HL-60 (cell line): ENCODE data around the gene HLX.
A peak's percentile ranks its signal among the peaks of the same experiment; 100 is the strongest.

ENCODE experiments used
- DNase-seq, 2 experiments: peaks; one replicate each; pipeline ENCODE4 v3.0.0-alpha.2; 2010 to 2020; ENCODE audit warnings: low read depth in 1 of 2, low spot score in 1 of 2
- H3K27ac ChIP-seq: fragments of 250-450 bp; sonication (Bioruptor Pico); replicated peaks from 2 replicates; pipeline ENCODE4 v1.5.1; 2020; ENCODE audit warnings: mild to moderate bottlenecking, moderate library complexity
- H3K27me3 ChIP-seq: fragments of 250-450 bp; sonication (Bioruptor Pico); 2 replicates; pipeline ENCODE4 v1.5.1; 2021; ENCODE audit warnings: mild to moderate bottlenecking, moderate library complexity; ENCODE audit not compliant: insufficient read depth, poor library complexity, severe bottlenecking
- H3K4me3 ChIP-seq: replicated peaks from 2 replicates; pipeline ENCODE4 v1.5.1; 2011; ENCODE audit warnings: mild to moderate bottlenecking, control low read depth, low read length; ENCODE audit not compliant: insufficient read depth
- GABPA ChIP-seq: IDR thresholded peaks from 2 replicates; pipeline ENCODE4 v1.6.1; 2012; ENCODE audit warnings: low read depth
- POLR2AphosphoS5 ChIP-seq: IDR thresholded peaks from 2 replicates; pipeline ENCODE4 v1.6.1; 2012; ENCODE audit warnings: low read depth
- SPI1 ChIP-seq: IDR thresholded peaks from 2 replicates; pipeline ENCODE4 v1.6.1; 2012; ENCODE audit warnings: low read depth, mild to moderate bottlenecking, borderline replicate concordance
- TF ChIP-seq, protein P1 (sequence below): IDR thresholded peaks from one replicate; pipeline ENCODE4 v1.5.1; 2011; ENCODE audit warnings: low read length, control low read depth, inconsistent platforms; ENCODE audit not compliant: insufficient read depth
- TF ChIP-seq, protein P2 (sequence below): IDR thresholded peaks from 2 replicates; pipeline ENCODE4 v1.6.1; 2012; ENCODE audit warnings: low read depth; ENCODE audit not compliant: insufficient replicate concordance

HLX gene

DNA sequence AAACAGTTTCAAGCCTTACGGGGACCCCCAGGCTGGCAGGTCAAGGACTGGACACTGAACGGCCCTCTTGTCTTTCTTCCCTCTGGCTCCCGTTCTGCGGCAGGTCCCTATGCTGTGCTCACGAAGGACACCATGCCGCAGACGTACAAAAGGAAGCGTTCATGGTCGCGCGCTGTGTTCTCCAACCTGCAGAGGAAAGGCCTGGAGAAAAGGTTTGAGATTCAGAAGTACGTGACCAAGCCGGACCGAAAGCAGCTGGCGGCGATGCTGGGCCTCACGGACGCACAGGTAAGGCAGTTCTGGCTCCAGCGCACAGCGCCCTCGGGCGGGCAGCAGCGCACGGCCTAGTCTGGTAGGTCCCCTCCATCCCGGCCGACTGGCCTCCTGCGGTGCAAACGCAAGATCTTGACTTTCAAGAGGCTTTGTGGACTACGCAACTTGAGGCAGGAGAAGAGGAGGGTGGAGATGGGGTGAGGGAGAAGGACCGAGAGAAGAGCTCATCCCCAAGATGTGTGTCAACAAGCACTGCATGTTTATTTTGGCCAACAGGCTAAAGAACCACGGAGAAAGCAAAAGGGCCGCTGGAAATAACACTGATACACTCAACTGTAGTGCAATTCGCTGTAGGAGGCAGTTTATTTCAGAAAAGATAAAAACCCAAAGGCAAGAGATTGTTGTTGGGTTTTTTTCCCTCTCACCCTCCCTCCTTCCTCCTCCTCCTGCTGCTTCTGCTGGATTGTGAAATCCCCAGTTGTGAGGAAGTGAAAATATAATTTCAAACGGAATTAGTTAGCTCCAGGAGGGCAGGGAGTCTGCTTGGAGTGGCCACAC, 3.0 kb downstream of the HLX start:
- TF ChIP-seq, protein P1, sequence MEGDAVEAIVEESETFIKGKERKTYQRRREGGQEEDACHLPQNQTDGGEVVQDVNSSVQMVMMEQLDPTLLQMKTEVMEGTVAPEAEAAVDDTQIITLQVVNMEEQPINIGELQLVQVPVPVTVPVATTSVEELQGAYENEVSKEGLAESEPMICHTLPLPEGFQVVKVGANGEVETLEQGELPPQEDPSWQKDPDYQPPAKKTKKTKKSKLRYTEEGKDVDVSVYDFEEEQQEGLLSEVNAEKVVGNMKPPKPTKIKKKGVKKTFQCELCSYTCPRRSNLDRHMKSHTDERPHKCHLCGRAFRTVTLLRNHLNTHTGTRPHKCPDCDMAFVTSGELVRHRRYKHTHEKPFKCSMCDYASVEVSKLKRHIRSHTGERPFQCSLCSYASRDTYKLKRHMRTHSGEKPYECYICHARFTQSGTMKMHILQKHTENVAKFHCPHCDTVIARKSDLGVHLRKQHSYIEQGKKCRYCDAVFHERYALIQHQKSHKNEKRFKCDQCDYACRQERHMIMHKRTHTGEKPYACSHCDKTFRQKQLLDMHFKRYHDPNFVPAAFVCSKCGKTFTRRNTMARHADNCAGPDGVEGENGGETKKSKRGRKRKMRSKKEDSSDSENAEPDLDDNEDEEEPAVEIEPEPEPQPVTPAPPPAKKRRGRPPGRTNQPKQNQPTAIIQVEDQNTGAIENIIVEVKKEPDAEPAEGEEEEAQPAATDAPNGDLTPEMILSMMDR = peak; percentile 26
- TF ChIP-seq SPI1 (peak; percentile 98), POLR2AphosphoS5 (no peak), GABPA (0 out of 2 replicates have a peak, but pooled peaks have one; percentile 17)
- TF ChIP-seq, protein P2, sequence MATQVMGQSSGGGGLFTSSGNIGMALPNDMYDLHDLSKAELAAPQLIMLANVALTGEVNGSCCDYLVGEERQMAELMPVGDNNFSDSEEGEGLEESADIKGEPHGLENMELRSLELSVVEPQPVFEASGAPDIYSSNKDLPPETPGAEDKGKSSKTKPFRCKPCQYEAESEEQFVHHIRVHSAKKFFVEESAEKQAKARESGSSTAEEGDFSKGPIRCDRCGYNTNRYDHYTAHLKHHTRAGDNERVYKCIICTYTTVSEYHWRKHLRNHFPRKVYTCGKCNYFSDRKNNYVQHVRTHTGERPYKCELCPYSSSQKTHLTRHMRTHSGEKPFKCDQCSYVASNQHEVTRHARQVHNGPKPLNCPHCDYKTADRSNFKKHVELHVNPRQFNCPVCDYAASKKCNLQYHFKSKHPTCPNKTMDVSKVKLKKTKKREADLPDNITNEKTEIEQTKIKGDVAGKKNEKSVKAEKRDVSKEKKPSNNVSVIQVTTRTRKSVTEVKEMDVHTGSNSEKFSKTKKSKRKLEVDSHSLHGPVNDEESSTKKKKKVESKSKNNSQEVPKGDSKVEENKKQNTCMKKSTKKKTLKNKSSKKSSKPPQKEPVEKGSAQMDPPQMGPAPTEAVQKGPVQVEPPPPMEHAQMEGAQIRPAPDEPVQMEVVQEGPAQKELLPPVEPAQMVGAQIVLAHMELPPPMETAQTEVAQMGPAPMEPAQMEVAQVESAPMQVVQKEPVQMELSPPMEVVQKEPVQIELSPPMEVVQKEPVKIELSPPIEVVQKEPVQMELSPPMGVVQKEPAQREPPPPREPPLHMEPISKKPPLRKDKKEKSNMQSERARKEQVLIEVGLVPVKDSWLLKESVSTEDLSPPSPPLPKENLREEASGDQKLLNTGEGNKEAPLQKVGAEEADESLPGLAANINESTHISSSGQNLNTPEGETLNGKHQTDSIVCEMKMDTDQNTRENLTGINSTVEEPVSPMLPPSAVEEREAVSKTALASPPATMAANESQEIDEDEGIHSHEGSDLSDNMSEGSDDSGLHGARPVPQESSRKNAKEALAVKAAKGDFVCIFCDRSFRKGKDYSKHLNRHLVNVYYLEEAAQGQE = peak; percentile 11
- Histone ChIP-seq H3K27me3 (no peaks in the 10 kb centered on the region), H3K4me3 (peak overlapping the region; percentile 72), H3K27ac (peak overlapping the region; percentile 97)
- peak; percentile 80 to 83 for DNase-seq

DNA sequence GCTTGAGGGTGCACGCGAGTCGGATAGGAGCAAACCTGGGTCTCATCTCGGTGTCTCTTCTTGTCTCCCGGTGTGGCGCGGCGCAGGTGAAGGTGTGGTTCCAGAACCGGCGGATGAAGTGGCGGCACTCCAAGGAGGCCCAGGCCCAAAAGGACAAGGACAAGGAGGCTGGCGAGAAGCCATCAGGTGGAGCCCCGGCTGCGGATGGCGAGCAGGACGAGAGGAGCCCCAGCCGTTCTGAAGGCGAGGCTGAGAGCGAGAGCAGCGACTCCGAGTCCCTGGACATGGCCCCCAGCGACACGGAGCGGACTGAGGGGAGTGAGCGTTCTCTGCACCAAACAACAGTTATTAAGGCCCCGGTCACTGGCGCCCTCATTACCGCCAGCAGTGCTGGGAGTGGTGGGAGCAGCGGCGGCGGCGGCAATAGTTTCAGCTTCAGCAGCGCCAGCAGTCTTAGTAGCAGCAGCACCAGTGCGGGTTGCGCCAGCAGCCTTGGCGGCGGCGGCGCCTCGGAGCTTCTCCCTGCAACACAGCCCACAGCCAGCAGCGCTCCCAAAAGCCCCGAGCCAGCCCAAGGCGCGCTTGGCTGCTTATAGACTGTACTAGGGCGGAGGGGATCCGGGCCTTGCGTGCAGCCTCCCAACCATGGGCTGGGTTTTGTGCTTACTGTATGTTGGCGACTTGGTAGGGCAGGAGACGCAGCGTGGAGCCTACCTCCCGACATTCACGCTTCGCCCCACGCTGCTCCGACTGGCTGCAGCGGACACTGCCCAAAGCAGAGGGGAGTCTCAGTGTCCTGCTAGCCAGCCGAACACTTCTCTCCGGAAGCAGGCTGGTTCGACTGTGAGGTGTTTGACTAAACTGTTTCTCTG, 5.1 kb downstream of the HLX start:
- DNase-seq = no peak
- peaks cover 2% of the 10 kb centered on the region for H3K27me3 ChIP-seq
- H3K4me3 ChIP-seq = no peak overlapping the region
- H3K27ac ChIP-seq = no peak overlapping the region
- TF ChIP-seq POLR2AphosphoS5 = no peak
- TF ChIP-seq, protein P2 = no peak

DNA sequence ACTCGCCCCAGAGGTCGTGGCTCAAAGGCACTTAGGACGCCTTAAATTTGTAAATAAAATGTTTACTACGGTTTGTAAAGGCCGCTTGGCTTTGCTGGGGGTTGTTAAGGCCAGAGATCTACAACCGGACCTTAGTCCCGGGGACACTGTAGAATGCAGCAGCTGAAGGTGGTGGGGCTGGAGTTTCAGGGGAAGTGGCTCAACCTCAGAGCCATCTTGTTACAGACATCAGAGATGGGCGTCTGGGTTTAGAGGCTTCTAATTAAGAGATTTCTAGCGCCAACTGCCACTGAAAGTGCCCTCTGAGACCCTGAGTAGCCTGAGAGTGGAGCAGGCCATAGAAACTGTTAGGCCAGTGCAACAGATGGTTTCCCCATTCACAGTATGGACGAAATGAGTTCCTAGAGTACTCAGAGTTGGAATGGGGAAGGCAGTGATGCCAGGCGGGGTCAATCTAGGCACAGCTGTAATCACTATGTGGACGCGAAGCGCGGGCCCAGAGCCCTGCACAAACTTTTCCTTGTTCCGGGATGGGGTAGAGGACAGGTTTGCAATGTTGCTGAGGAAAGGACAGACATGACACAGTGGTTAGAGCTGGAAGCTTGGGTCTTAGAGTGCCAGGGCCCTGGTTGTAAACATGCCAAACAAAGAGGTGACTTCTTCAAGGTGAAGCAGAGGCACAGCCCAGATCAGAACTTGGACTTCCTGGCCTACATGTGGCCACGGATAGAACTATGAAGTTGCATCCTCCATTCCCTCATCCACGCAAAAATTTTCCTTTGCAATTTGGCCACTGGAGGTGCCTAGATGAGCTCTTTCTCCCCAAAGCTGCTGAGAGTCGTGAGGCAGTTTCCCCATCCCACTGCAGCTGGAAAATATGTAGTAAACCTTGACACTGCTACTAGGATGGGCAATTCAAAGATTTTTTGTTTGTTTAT, 6.0 kb downstream of the HLX start:
- Histone ChIP-seq H3K27me3 (peaks cover 2% of the 10 kb centered on the region), H3K27ac (no peak overlapping the region), H3K4me3 (no peak overlapping the region)
- TF ChIP-seq POLR2AphosphoS5 (no peak), SPI1 (no peak), GABPA (no peak)
- TF ChIP-seq, protein P1 = no peak
- TF ChIP-seq, protein P2 = no peak
- no peak for DNase-seq
